Stimulated activated CD8-positive, alpha-beta memory T cell treated with anti-CD3 and anti-CD28 coated beads, Interleukin-12 subunit alpha, Interleukin-12 subunit beta, amount 100 ng/mL, for 4 hours (primary cell): ENCODE results near the gene DCAF17.
"Not testable (repeated sequence)": the region's sequence is repeated elsewhere in the genome, so short reads cannot be mapped to it uniquely, and the experiment has no call there.

ENCODE experiments used
- DNase-seq: peaks from one replicate; pipeline ENCODE4 v3.0.0-alpha.2; 2020; ENCODE audit warnings: low read depth

The DCAF17 gene

DNA sequence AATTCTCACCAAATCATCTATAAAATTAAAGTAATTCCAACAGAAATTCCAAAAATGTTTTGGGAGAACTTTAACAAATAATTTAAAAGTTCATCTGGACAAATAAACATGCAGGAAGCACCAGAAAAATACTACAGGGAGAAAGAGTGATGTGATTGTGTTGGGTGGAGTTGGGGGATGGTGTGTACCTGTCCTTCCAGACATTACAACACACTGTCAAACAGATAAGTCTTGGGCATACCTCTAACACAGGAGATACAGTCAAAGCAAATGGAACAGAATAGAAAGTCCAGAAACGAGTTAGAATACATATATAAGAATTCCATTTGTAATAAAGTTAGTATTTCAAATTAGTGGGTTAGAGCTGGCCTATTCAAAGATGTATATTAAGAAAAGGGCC, 22.8 kb upstream of the DCAF17 start:
- no peak for DNase-seq

DNA sequence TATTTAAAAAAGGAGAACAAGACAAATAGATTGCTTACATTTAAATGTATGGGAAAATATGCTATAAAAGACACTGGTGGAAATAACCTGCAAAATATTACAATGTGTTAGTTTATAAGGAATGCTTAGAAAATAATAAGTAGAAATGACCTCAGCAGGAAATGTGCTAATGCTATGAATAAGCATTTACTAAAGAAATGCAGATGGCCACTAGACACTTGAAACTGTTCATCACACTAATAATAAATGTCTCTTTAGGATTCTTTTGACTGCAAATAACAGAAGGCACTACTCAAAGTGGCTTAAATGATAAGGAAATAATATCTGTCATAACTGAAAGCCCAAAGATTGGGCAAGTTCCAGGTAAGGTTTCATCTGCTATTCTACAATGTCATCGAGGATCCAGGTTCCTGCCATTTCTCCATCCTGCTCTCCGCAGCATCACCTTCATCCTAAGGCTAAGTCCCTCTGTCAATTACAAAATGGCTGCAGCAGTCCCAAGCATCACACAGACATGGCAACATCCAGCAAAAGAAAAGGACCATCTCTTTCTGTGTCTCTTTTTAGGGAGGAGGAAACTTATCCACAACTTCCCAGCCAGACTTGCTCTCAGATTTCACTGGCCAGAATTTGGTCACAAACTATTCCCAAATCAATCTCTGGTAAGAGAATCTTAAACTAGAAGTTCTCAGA, 22.1 kb upstream of the DCAF17 start:
- DNase-seq: no peak

GRCh38 chr2:171412571-171413175, 21.4 kb upstream of the DCAF17 start:
- no peak for DNase-seq

DNA sequence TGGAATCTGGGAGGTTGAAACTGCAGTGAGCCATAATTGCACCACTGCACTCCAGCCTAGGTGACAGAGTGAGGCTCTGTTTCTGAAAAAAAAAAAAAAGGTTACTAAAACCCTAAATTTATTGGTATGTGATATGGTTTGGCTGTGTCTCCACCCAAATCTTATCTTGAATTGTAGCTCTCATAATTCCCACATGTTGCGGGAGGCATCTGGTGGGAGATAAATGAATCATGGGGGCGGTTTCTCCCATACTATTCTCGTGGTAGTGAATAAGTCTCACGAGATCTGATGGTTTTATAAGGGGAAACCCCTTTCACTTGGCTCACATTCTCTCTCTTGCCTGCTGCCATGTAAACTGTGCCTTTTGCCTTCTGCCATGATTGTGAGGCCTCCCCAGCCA, 19.4 kb upstream of the DCAF17 start:
- DNase-seq: not testable (repeated sequence)

- peak; percentile 41 for DNase-seq
These were observed 17.8 kb upstream of the DCAF17 start for GRCh38 chr2:171416009-171416926.

- DNase-seq: no peak
These were observed 14.7 kb upstream of the DCAF17 start for GRCh38 chr2:171419333-171419732.

GRCh38 chr2:171420728-171421563, 13.1 kb upstream of the DCAF17 start:
- DNase-seq: no peak

GRCh38 chr2:171422710-171423495, 11.1 kb upstream of the DCAF17 start:
- not testable (repeated sequence) for DNase-seq

DNA sequence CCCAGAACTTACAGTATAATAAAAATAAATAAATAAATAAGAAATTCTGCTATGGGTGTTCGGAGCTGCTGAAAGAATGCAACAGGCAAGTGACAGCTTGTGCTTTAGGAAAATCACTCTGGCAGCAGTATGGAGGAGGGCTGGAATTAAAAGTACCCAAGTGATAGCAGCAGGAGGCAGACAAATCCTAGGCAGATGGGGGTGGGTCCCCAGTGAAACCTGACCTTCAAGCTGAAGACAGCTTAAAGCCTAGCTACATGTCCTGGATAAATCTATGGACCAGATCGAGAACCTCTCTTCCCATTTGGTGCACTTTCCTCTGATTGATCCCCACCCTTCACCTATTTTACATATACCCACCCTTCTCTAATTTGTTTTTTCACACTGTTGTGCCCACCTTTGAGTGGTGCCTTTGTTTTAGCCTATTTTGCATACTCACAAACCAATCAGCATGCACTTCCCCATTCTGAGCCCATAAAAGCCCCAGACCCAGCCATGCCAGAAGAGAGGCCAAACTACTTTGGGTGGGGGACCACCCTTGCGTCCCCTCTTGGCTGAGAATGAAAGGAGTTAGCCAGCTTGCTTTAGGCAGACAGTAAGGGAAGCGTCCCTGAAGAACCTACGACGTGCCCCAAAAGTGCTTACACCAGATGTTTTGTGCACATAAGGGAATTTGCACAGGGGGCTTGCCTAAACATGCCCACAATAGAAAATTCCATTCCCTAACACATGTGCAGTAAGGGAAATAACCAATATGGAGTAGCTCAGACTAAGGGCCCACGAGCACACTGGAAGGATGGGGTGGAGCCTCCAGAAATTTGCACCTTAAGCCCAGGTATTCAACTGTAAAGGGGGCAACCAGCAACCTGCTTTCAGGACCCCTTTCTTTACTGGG, 3.3 kb upstream of the DCAF17 start:
- no peak for DNase-seq

DNA sequence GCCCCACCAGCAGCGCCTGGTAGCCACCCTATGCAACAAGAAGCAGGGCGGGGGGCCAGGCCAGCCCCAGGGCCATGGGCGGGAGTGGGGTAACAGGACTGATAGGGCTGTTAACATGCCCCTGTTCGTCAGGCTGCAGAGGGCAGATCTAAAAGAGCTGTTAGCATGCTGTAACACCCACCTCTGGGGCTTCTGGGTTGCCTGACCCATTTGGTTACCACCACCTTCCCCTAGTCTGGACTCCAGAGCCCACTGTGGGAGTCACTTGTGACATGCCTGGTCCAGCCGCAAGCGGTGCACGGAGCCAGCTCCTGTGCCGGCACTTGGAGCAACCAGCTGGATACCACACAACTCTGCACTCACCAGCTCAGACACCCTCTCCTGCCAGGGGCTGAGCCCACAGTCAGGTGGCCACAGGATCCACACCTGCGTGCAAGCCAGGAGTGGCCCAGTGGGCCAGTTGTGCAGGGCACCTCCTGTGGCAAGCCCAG, 2.3 kb upstream of the DCAF17 start:
- no peak for DNase-seq

DNA sequence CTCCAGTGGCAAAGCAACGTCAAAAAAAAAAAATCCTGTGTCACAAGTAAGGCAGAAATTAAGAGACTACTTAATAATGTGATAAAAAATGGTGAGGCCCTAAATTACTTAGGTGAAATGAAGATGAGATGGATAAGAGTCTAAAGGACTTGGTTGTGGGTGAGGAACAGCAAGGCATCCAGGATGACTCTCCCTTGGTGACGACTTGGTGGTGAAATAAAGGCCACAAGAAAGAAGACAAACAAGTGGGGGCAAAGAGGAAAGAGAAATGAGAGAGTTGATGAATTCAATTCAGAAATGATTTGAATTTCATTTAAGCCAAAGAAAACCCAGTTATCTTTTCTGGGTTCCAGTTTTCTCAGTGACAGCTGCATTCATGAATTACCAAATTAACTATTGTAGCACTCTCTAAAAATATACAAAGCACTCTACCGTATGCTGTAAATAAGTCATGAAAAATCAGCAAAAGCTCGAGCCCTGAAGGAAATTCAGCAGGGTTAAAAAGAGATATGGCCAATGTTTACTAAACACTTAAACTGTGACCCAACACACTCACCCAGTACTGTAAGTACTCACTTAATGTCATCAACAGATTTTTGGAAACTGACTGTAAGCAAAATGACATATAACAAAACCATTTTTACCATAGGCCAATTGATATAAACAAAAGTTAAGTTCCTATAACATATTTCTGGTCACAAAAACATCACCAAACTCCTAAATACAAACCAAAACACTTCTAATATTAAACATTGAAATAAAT, 1.6 kb upstream of the DCAF17 start:
- DNase-seq: no peak

GRCh38 chr2:171432969-171433762, 860 bp upstream of the DCAF17 start:
- DNase-seq: no peak

GRCh38 chr2:171433763-171434012, 338 bp upstream of the DCAF17 start, which contains the start of gene METTL8:
Gene METTL8 (minus strand): TSS chr2:171433990. CDS start chr2:171392185, 41,805 bp downstream.
- no peak for DNase-seq

DNA sequence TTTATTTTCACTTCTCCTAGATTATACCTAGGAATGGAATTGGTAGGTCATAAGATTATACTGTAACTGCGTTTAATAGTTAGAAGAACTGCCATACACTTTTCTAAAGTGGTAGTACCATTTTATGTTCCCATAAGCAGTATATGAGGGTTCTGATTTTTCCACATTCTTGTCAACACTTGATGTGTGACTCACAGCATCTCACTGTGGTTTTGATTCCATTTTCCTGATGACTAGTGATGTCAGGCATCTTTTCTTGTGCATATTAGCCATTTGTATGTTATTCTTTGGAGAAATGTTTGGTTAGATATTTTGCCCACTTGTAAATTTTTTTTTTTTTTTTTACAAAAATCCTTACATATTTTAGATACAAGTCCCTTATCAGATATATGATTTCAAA, 2.3 kb downstream of the DCAF17 start:
- DNase-seq: no peak

GRCh38 chr2:171441470-171441869, 7.4 kb downstream of the DCAF17 start:
- no peak for DNase-seq

- no peak for DNase-seq
These were observed 13.6 kb downstream of the DCAF17 start for GRCh38 chr2:171447675-171448074.

GRCh38 chr2:171451074-171451473, 17.0 kb downstream of the DCAF17 start:
- no peak for DNase-seq

- DNase-seq: no peak
These were observed 18.7 kb downstream of the DCAF17 start for GRCh38 chr2:171452773-171453172.

DNA sequence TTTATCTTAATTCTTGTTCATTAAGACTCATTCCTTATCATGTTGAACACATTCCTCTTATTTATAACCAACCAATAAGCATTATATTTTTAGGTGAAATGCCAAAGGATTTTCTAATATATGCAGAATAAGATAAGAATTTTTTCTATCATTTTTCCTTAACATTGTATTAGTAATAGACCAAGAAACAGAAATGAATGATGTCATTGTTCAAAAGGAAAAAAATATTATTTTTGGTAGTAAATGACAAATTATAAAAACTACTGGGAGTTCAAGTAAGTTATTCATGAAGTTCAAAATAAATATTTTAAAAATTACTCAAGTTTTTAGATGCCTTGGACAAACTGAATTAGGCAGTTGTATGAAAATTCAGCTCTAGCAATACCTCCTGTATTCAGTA, 25.5 kb downstream of the DCAF17 start:
- DNase-seq: no peak
